HG03108 (cell line): ENCODE results near the gene CYBA.

ENCODE experiments used
- ATAC-seq: cut with Tn5 transposase; IDR thresholded peaks from one replicate; pipeline ENCODE4 v1.9.1; 2021; ENCODE audit warnings: moderate library complexity; ENCODE audit not compliant: unreplicated experiment

Gene CYBA

GRCh38 chr16:88662843-88663606 is 12.2 kb upstream of the CYBA start, which contains the start of gene MVD:
MVD (minus strand) TSS chr16:88663091; CDS start chr16:88663080, 11 bp downstream.
- peak; percentile 95 for ATAC-seq

DNA sequence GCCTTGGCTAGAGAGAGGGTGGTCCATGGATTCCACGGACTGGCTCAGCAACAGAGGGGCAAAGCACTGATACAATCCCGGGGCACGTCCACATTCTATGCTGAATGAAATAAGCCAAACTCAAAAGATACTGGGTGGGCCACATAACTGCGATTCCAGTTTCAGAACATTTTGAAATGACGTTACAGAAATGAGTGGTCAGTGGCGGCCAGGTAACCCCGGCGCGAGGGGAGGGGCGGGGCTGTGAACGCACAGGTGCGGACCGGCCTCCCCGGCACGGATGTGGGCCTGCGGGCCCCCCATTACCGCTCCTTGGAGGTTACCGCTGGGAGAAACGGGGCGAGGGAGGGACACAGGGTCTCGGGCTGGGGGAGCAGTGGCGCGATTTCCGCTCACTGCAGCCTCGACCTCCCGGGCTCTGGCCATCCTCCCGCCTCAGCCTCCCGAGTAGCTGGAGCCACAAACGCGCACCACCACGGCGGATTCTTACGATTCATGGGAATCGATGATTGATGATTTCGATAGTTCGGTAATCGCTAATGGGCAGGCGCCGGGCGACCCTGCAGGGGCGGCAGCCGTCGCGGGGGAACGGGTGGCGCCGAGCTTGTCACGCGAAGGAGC is 11.5 kb upstream of the CYBA start:
- no peak for ATAC-seq

GRCh38 chr16:88661468-88661867 is 10.6 kb upstream of the CYBA start:
- no peak for ATAC-seq

DNA sequence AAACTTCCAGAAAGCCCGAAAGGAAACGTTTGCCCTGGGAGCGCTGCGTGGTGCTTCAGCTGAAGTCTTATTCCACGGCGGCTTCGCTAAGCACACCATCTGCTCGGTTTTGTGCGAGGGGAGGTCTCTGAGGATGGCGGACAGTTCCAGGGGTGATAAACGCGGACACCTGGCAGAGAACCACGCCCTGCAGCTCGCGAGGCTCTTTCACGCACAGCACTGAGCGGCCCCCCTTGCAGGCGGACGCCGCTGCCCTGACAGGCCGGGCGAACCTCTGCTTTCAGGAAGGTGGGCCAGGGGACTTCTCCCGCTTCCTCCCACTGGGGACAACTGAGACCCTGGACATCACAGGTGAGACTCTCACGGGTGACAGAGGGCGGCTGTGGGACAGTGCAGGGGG is 8.3 kb upstream of the CYBA start:
- ATAC-seq, result no peak

GRCh38 chr16:88658714-88659113 is 7.9 kb upstream of the CYBA start:
- ATAC-seq, result no peak

DNA sequence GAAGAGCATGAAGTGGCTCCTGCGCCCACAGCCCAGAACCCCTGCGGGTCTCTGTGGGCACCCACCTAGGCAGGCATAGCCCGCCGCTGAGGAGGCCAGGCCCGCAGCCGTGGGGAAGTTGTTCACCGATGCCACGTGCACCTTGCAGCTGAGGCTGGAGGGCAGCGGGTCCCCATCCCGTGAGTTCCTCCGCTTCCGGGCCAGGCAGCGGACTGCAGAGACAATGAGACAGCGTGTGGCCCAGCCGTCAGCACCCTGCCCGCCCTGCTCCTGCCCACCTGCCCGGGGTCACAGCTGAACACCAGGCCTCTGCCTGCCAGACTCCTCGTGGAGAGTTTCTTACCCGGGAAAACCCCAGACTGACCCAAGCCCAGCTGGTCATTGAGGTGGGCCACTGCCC is 6.5 kb upstream of the CYBA start:
- ATAC-seq, result no peak

DNA sequence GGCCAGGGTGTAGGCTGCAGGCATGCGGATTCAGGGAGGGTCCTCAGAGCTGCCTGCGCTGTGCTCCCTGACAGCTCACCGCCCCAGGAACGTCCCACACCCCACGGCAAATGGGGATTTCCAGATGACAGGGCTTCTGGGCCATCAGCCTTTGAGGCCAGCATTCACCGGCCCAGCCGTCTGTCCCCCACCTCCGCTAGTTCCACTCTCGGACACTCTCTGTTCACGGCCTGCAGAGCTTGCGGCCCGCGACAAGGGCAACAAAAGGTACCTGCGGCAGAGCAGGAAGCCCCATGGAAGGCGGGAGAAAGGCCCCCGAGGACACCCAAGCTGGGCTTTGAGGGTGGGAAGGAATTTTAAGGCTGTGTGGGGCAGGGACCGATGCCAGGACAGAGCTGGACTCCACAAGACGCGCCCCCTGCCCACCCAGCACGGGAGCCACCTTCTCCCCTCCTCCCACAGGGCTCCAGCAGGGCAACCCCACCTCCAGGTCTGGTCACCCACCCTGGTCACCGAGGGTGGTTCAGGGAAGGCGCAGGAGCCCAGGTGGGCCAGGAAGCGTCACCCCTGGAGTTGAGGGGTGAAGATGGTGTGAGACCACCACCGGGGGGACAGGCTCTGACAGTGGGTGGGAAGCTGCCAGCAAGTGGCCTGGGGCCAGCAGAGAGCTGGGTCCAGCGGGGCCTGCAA is 5.6 kb upstream of the CYBA start:
- no peak for ATAC-seq

GRCh38 chr16:88655733-88656281 is 5.0 kb upstream of the CYBA start:
- ATAC-seq, result no peak

GRCh38 chr16:88655053-88655732 is 4.3 kb upstream of the CYBA start:
- ATAC-seq, result no peak

GRCh38 chr16:88654363-88655052 is 3.7 kb upstream of the CYBA start:
- no peak for ATAC-seq

- ATAC-seq, result no peak
Measured at GRCh38 chr16:88653596-88654362, 2.9 kb upstream of the CYBA start.

GRCh38 chr16:88653101-88653500 is 2.2 kb upstream of the CYBA start:
- no peak for ATAC-seq

GRCh38 chr16:88652762-88653063 is 1.9 kb upstream of the CYBA start:
- ATAC-seq, result no peak

DNA sequence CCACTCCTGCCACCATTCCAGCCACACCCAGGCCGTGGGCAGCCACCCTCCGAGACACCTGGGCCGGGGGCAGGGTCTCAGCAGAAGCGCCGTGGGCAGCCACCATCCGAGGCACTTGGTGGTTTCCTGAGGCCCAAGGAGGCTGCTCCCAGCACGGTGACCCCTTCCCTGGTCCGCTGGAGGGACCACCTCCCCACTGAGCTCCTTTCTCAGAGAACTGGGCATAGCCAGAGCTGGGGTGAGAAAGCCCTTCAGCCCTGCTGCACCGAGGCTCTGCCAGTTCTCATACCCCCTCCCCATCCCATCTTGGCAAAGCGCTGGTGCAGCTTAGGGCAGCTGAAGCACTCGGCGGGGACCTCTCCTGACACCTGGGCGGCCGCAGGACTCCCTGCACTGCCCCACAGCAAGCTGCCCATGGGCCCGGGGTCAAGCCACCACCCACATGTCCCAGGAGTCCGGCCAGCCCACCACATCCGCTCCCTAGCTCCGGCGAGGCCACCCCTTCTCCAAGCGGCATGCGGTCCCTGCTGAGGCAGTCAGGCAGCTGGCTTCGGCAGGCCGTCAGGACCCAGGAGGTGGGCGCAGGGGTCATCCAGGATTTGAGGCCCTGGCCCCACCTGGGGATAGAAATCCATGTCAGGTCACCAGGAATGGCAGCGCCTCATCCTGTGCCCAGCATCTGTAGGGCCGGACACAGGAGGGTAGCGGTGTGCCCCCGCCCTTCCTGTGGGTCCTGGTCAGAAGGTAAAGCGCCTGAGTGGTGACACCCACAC is 1.3 kb upstream of the CYBA start:
- ATAC-seq, result no peak

GRCh38 chr16:88651276-88651988 is 579 bp upstream of the CYBA start:
- ATAC-seq, result peak; percentile 71

DNA sequence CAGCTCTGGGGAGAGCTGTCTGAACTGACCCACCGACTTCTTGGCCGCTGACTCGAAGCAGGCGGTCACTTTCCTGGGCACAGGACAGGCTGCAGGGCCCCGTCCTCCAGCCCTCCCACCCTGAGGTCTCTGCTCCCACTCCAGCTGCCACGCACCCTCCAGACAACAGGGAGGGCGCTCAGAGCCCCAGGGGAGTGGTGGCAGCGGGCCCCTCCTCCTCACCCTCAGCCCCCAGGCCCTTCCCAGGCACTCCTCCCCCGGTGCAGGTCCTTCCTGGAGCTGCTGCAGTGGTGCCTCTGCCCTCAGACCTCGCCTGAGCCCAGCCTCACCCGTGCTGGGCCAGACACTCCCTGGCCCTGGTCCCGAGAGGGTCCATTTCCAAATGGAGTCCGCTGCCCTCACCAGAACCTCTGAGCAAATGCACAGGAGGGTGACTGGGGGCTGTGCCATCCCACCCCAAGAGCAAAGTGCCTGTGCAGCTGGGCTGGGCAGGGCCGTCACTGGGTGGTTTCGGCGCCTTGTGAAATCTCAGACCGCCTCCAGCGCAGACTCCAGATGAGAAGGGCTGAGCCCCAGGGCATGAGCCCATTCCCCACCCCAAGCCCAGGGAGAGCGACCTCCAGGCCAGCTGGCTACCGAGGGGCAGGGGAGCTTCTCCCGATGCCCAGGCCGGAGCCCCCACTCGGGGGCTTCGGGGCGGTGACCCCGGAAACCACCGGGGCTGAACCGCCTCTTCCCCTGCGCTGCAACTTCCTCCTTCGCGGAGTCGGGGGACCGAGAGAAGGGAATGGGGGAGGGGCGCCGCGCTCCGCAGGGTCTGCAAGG is 717 bp downstream of the CYBA start:
- ATAC-seq, result no peak

GRCh38 chr16:88649195-88649923 is 1.5 kb downstream of the CYBA start:
- no peak for ATAC-seq
